Thyroid gland (tissue), 4 donors: ENCODE measurements around the gene ZFHX2. TPM values are rescaled to one million over a fixed set of nuclear protein-coding genes. Genes with fewer than 3 reads are reported as not detected.

Experiments used
- DNase-seq, 2 donors: peaks; one replicate each; pipeline ENCODE4 v3.0.0-alpha.2; 2019
- H3K27ac ChIP-seq, 3 donors: fragments of 200-600 bp; sonication (generic); 1 replicate in 2 of 3; 2 replicates in 1 of 3; pipeline ENCODE4 v1.5.1; 2016 to 2019; ENCODE audit warnings: mild to moderate bottlenecking in 1 of 3, moderate library complexity in 1 of 3
- H3K27me3 ChIP-seq: fragments of 200-600 bp; sonication (generic); one replicate; pipeline ENCODE4 v1.5.1; 2019
- H3K36me3 ChIP-seq, 2 donors: fragments of 200-600 bp; sonication (generic); one replicate each; pipeline ENCODE4 v1.5.1; 2016 to 2019
- H3K4me1 ChIP-seq, 2 donors: fragments of 200-600 bp; sonication (generic); one replicate each; pipeline ENCODE4 v1.5.1; 2017 to 2019
- H3K4me3 ChIP-seq, 3 donors: fragments of 200-600 bp; sonication (generic); replicated peaks in 1 of 3; 1 replicate in 2 of 3; 2 replicates in 1 of 3; pipeline ENCODE4 v1.5.1; 2016; ENCODE audit warnings: mild to moderate bottlenecking in 1 of 3
- H3K9me3 ChIP-seq: fragments of 200-600 bp; sonication (generic); one replicate; pipeline ENCODE4 v1.5.1; 2017
- CTCF ChIP-seq, 6 experiments: fragments of 200-600 bp in 3 of 6; fragments of 450-650 bp in 3 of 6; sonication (generic) in 3 of 6; IDR thresholded peaks; one replicate each; pipeline ENCODE4 v1.5.1; 2016 to 2019; ENCODE audit warnings: antibody characterized with exemption in 6 of 6, mild to moderate bottlenecking in 2 of 6, inconsistent platforms in 1 of 6, moderate library complexity in 1 of 6
- POLR2A ChIP-seq, 2 donors: fragments of 450-650 bp; IDR thresholded peaks; one replicate each; pipeline ENCODE4 v1.6.1; 2017; ENCODE audit warnings: antibody characterized with exemption in 2 of 2, mild to moderate bottlenecking in 2 of 2, moderate library complexity in 1 of 2
- WGBS, 2 donors: methylation state at CpG; one replicate each; pipeline ENCODE4 v1.1.5; 2017; 5-methylcytosine and 5-hydroxymethylcytosine counted together
- intact Hi-C: fragments of 100-400 bp; cut with DNase I; formaldehyde crosslinking; loops from one replicate; pipeline ENCODE4 v1.15.1; 2023
- total RNA-seq, 4 donors: library from RNA; depleted of rRNA; stranded (reverse); fragments of >200 nt; gene quantifications; one replicate each; pipeline ENCODE4 v1.2.3, GENCODE V29; 2016

Gene ZFHX2
- total RNA-seq, 4 donors from 2014 or later: 0.46 to 2.3 (median 1.4) TPM

- H3K27me3 ChIP-seq: no peaks in the 10 kb centered on the region
- peaks cover 15 to 19% of the 10 kb centered on the region in 2 donors for H3K4me1 ChIP-seq
- H3K27ac ChIP-seq: peak overlapping the region in 1 of 3 donors; percentile 10
- DNase-seq: no peak
- TF ChIP-seq CTCF (IDR thresholded peaks at IDR 0.05): no peak
- no peak for TF ChIP-seq POLR2A (IDR thresholded peaks at IDR 0.05)
- H3K36me3 ChIP-seq: peaks cover 10 to 26% of the 10 kb centered on the region in 2 donors
- intact Hi-C loops: no loop called here
- no peaks in the 10 kb centered on the region for H3K9me3 ChIP-seq
- no peak overlapping the region for H3K4me3 ChIP-seq
- WGBS, 2 donors: 47 to 62% methylated on average over 2 of the region's 2 CpGs
Measured at GRCh38 chr14:23557521-23557920, 6.0 kb upstream of the ZFHX2 start.

GRCh38 chr14:23556700-23557440 lies 5.3 kb upstream of the ZFHX2 start:
- peaks cover 15 to 19% of the 10 kb centered on the region in 2 donors for H3K4me1 ChIP-seq
- peak overlapping the region; percentile 65 to 71 (median 70) for H3K4me3 ChIP-seq
- no peak for DNase-seq
- H3K27me3 ChIP-seq: no peaks in the 10 kb centered on the region
- TF ChIP-seq POLR2A (IDR thresholded peaks at IDR 0.05) (no peak), CTCF (IDR thresholded peaks at IDR 0.05) (no peak)
- H3K27ac ChIP-seq: peak overlapping the region; percentile 93 to 97 (median 97)
- peaks cover 9 to 21% of the 10 kb centered on the region in 2 donors for H3K36me3 ChIP-seq
- intact Hi-C loops: no loop called here
- WGBS, 2 donors: 43 to 45% methylated on average over 14 to 17 of the region's 17 CpGs
- no peaks in the 10 kb centered on the region for H3K9me3 ChIP-seq

DNA sequence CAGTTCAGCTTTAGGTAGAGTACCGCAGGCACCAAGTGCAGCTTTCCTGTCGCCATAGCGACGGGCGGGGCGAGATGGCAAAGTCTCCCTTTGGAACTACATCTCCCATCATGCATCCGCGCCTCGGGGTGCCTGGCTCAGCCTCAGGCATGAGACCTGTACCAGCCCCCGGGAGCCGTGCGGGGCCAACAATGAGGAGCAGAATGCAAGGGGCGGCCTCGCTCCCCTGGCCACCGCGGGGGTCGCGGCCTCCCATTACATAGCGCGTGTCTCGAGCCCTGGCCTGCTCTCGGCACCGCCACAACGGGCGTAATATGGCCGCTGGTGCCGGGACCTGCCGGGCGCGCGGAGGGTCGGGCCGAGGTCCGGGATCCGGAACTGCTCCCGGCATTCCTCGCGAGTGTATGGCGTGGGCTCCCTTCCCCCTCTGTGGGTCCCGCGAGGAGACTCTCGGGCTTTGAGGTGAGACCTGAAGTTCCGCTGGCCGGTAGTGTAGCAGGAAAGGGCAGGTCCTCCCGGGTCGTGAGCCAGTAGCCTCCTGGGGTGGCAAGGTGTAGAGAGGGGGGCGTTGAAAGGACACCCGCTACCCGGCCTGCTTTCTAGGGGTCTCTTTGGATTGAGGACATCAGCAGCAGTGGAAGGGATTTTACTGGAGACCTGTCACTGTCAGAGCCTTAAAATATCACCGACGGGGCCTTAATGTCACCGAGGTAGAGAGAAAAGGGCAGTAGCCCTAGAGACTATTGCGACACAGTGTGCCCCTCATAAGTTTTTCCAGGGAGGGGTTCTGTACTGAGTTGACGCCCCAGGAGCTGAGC lies 4.5 kb upstream of the ZFHX2 start, which contains the start of gene THTPA:
Gene THTPA (plus strand): TSS at position 390 of the 818 bp plus-strand sequence. CDS start 487 bp downstream, outside the sequence.
- WGBS, 2 donors: 1 to 3% methylated on average over 17 to 29 of the region's 54 CpGs
- TF ChIP-seq CTCF (IDR thresholded peaks at IDR 0.05) (peak in 1 of 6 experiments; percentile 26), POLR2A (IDR thresholded peaks at IDR 0.05) (peak in 1 of 2 donors; percentile 59)
- Histone ChIP-seq H3K4me1 (peaks cover 15 to 19% of the 10 kb centered on the region in 2 donors), H3K27ac (peak within 1 kb of the TSS; percentile 93 to 97 (median 97)), H3K36me3 (peaks cover 6 to 17% of the 10 kb centered on the region in 2 donors), H3K4me3 (peak within 1 kb of the TSS; percentile 65 to 71 (median 70)), H3K9me3 (no peaks in the 10 kb centered on the region), H3K27me3 (no peaks in the 10 kb centered on the region)
- intact Hi-C loops: no loop called here
- peak; percentile 92 to 93 for DNase-seq

DNA sequence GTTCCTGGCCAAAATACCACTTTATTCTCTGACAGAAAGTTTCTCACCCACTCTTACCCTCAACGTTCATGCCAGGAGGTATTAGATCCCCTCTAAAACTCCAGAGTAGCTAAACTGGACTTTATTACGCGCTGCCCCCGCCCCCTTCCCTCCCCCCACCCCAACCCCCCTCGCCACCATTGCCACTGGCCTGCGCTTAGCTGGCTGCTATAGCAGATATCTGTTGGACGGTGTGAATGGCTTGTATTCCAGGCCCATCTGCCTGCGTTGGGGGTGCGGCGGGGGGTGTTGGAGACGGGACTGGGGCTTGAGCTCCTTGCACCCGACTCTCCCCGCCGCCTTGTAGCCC lies 3.9 kb upstream of the ZFHX2 start:
- peaks cover 6 to 13% of the 10 kb centered on the region in 2 donors for H3K36me3 ChIP-seq
- H3K27ac ChIP-seq: peak overlapping the region; percentile 93 to 97 (median 97)
- no peak for DNase-seq
- peak overlapping the region; percentile 65 to 71 (median 70) for H3K4me3 ChIP-seq
- peaks cover 20 to 24% of the 10 kb centered on the region in 2 donors for H3K4me1 ChIP-seq
- H3K9me3 ChIP-seq: no peaks in the 10 kb centered on the region
- intact Hi-C loops: no loop called here
- WGBS, 2 donors: 3 to 5% methylated on average over 7 to 10 of the region's 14 CpGs
- no peak for TF ChIP-seq POLR2A (IDR thresholded peaks at IDR 0.05)
- no peak for TF ChIP-seq CTCF (IDR thresholded peaks at IDR 0.05)
- H3K27me3 ChIP-seq: no peaks in the 10 kb centered on the region
